Mesothelial cell of epicardium (in vitro differentiated cells): ENCODE data around the gene HLA-DRA. TPM values are rescaled to one million over a fixed set of nuclear protein-coding genes. Genes with fewer than 3 reads are reported as not detected.
A peak's percentile ranks its signal among the peaks of the same experiment; 100 is the strongest.

Experiments
- DNase-seq, 2 experiments: peaks; one replicate each; pipeline ENCODE4 v3.0.0; 2021; ENCODE audit warnings: low spot score in 2 of 2; ENCODE audit not compliant: unreplicated experiment in 2 of 2
- H3K27ac Mint-ChIP-seq: 2 replicates; pipeline ENCODE4 v1.8.0; 2021; ENCODE audit warnings: mixed read lengths
- H3K27me3 Mint-ChIP-seq: 2 replicates; pipeline ENCODE4 v1.8.0; 2021; ENCODE audit warnings: low read depth, mixed read lengths
- H3K36me3 Mint-ChIP-seq: 2 replicates; pipeline ENCODE4 v1.8.0; 2021; ENCODE audit warnings: mixed read lengths
- H3K4me1 Mint-ChIP-seq: 2 replicates; pipeline ENCODE4 v1.8.0; 2021; ENCODE audit warnings: mixed read lengths
- H3K4me3 Mint-ChIP-seq: 2 replicates; pipeline ENCODE4 v1.8.0; 2021; ENCODE audit warnings: mild to moderate bottlenecking, moderate library complexity, mixed read lengths
- H3K9me3 Mint-ChIP-seq: 2 replicates; pipeline ENCODE4 v1.8.0; 2021; ENCODE audit warnings: mixed read lengths
- CTCF ChIP-seq: fragments of 200-600 bp; sonication (generic); IDR thresholded peaks from one replicate; pipeline ENCODE4 v1.5.0; 2021; ENCODE audit warnings: antibody characterized with exemption; ENCODE audit not compliant: unreplicated experiment
- total RNA-seq: library from RNA; stranded (reverse); gene quantifications from 3 replicates; pipeline ENCODE4 v1.2.1, GENCODE V29; 2021

The HLA-DRA gene
- total RNA-seq, result not detected in 3 replicates

GRCh38 chr6:32439602-32440214 is at the start of gene HLA-DRA:
Gene HLA-DRA (plus strand): TSS chr6:32439887. CDS start chr6:32439951, 64 bp downstream.
- Mint-ChIP-seq H3K9me3 (no peaks in the 10 kb centered on the region), H3K4me1 (no peaks in the 10 kb centered on the region), H3K27me3 (peaks cover 30% of the 10 kb centered on the region), H3K27ac (no peak within 1 kb of the TSS), H3K4me3 (no peak within 1 kb of the TSS), H3K36me3 (no peaks in the 10 kb centered on the region)
- DNase-seq, result no peak
- no peak for TF ChIP-seq CTCF

GRCh38 chr6:32391505-32391904 is 48.2 kb upstream of the HLA-DRA start:
- Mint-ChIP-seq H3K9me3 (no peaks in the 10 kb centered on the region), H3K27me3 (peaks cover 2% of the 10 kb centered on the region), H3K4me1 (peaks cover 13% of the 10 kb centered on the region), H3K36me3 (peaks cover 7% of the 10 kb centered on the region), H3K4me3 (no peak overlapping the region), H3K27ac (no peak overlapping the region)
- DNase-seq, result no peak
- TF ChIP-seq CTCF, result no peak

GRCh38 chr6:32393665-32394420 is 45.8 kb upstream of the HLA-DRA start:
- H3K36me3 Mint-ChIP-seq, result peaks cover 5% of the 10 kb centered on the region
- peak overlapping the region; percentile 78 for H3K27ac Mint-ChIP-seq
- peaks cover 2% of the 10 kb centered on the region for H3K27me3 Mint-ChIP-seq
- peaks cover 9% of the 10 kb centered on the region for H3K4me1 Mint-ChIP-seq
- TF ChIP-seq CTCF, result no peak
- H3K4me3 Mint-ChIP-seq, result no peak overlapping the region
- DNase-seq, result no peak
- no peaks in the 10 kb centered on the region for H3K9me3 Mint-ChIP-seq

- H3K27me3 Mint-ChIP-seq, result peaks cover 7% of the 10 kb centered on the region
- H3K4me3 Mint-ChIP-seq, result no peak overlapping the region
- DNase-seq, result no peak
- H3K9me3 Mint-ChIP-seq, result no peaks in the 10 kb centered on the region
- peaks cover 5% of the 10 kb centered on the region for H3K36me3 Mint-ChIP-seq
- TF ChIP-seq CTCF, result no peak
- H3K4me1 Mint-ChIP-seq, result peaks cover 9% of the 10 kb centered on the region
- no peak overlapping the region for H3K27ac Mint-ChIP-seq
Measured at GRCh38 chr6:32396028-32396427, 43.7 kb upstream of the HLA-DRA start.

GRCh38 chr6:32397252-32397920 is 42.3 kb upstream of the HLA-DRA start:
- no peak overlapping the region for H3K27ac Mint-ChIP-seq
- TF ChIP-seq CTCF, result no peak
- H3K36me3 Mint-ChIP-seq, result peaks cover 5% of the 10 kb centered on the region
- peaks cover 11% of the 10 kb centered on the region for H3K27me3 Mint-ChIP-seq
- H3K4me3 Mint-ChIP-seq, result no peak overlapping the region
- DNase-seq, result no peak
- no peaks in the 10 kb centered on the region for H3K9me3 Mint-ChIP-seq
- peaks cover 9% of the 10 kb centered on the region for H3K4me1 Mint-ChIP-seq
